GM23338 (cell line): ENCODE measurements around the gene KLHL41.

Experiments used
- CREB1 ChIP-seq: fragments of 250-450 bp; sonication (Bioruptor Pico); IDR thresholded peaks from 2 replicates; pipeline ENCODE4 v1.5.0; 2020; ENCODE audit warnings: low read depth, mild to moderate bottlenecking, moderate library complexity
- ETS1 ChIP-seq: IDR thresholded peaks from 2 replicates; pipeline ENCODE4 v1.6.1; 2016; ENCODE audit warnings: antibody characterized with exemption
- EZH2 ChIP-seq: fragments of 200-600 bp; sonication (generic); IDR thresholded peaks from one replicate; pipeline ENCODE4 v1.8.0; 2017; ENCODE audit warnings: antibody characterized with exemption, mild to moderate bottlenecking, low read depth; ENCODE audit not compliant: unreplicated experiment
- POLR2AphosphoS5 ChIP-seq: IDR thresholded peaks from 2 replicates; pipeline ENCODE4 v1.6.1; 2016; ENCODE audit warnings: antibody characterized with exemption, low read depth
- STAT1 ChIP-seq: IDR thresholded peaks from one replicate; pipeline ENCODE4 v1.6.1; 2016; ENCODE audit warnings: antibody characterized with exemption; ENCODE audit not compliant: unreplicated experiment
- ZNF114 ChIP-seq: fragments of 250-450 bp; sonication (Bioruptor Pico); IDR thresholded peaks from 2 replicates; pipeline ENCODE4 v1.5.0; 2020; ENCODE audit warnings: mild to moderate bottlenecking, moderate library complexity
- TF ChIP-seq, protein P1 (sequence below), 2 experiments: fragments of 200-600 bp in 1 of 2; sonication (generic) in 1 of 2; conservative IDR thresholded peaks; 2 replicates each; pipeline versions ENCODE4 v1.5.1 to v1.6.1; 2016 to 2017; ENCODE audit warnings: antibody characterized with exemption in 2 of 2, low read depth in 2 of 2, mild to moderate bottlenecking in 2 of 2, moderate library complexity in 1 of 2

DNA sequence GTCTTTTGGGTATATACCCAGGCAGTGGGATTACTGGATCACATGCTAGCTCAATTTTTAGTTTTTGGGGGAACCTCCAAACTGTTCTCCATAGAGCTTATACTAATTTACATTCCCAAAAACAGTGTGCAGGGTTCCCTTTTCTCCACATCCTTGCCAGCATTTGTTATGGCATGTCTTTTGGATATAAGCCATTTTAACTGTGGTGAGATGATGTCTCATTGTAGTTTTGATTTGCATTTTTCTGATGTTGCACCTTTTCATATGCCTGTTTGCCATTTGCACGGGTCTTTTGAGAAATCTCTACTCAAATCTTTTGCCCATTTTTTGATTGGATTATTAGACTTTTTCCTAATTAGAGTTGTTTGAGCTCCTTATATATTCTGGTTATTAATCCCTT is 56.2 kb downstream of the KLHL41 start:
- TF ChIP-seq, protein P1, sequence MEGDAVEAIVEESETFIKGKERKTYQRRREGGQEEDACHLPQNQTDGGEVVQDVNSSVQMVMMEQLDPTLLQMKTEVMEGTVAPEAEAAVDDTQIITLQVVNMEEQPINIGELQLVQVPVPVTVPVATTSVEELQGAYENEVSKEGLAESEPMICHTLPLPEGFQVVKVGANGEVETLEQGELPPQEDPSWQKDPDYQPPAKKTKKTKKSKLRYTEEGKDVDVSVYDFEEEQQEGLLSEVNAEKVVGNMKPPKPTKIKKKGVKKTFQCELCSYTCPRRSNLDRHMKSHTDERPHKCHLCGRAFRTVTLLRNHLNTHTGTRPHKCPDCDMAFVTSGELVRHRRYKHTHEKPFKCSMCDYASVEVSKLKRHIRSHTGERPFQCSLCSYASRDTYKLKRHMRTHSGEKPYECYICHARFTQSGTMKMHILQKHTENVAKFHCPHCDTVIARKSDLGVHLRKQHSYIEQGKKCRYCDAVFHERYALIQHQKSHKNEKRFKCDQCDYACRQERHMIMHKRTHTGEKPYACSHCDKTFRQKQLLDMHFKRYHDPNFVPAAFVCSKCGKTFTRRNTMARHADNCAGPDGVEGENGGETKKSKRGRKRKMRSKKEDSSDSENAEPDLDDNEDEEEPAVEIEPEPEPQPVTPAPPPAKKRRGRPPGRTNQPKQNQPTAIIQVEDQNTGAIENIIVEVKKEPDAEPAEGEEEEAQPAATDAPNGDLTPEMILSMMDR (conservative IDR thresholded peaks at IDR 0.05; ENCODE audit: low read depth in 2 of 2), result no peak
- TF ChIP-seq EZH2, result no peak
- no peak for TF ChIP-seq ZNF114
- TF ChIP-seq POLR2AphosphoS5, result no peak
- TF ChIP-seq STAT1, result no peak
- TF ChIP-seq ETS1, result no peak
- TF ChIP-seq CREB1 (CRISPR knock-in tag), result no peak
